ENCODE measurements around the gene COL10A1.
"Not testable (repeated sequence)": the region's sequence is repeated elsewhere in the genome, so short reads cannot be mapped to it uniquely, and the experiment has no call there.

The COL10A1 gene

DNA sequence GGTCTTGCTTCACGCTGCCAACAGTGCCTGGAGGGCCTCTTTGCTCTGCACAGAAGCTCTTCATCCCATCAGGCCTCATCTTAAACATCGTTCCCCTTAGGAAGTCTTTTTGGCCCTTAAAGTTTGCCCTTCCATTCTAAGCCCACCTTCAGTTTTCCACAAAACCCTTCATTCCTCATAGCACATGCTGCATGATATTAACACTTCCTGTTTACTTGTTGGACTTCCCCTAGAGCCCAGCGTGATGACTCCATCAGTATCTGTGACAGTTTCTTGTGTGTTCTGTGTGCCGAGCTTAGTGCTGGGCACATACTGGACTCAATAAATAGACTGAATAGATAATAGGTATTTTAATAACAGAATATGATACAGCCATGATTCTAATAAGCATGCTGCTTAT, 23.1 kb downstream of the COL10A1 start:
- H3K36me3 ChIP-seq (ENCODE audit: control insufficient read depth in 1 of 2, insufficient read depth in 2 of 2, low read length in 2 of 2) = peaks cover 0 to 3% of the 10 kb centered on the region in 2 donors
- H3K4me1 ChIP-seq (ENCODE audit: control insufficient read depth in 1 of 2, insufficient read depth in 2 of 2, low read length in 2 of 2) = peaks cover 50 to 69% of the 10 kb centered on the region in 2 donors
- H3K9ac ChIP-seq (ENCODE audit: low read depth in 1 of 2, low read length in 2 of 2) = peak overlapping the region in 1 of 2 donors; percentile 19
- no peaks in the 10 kb centered on the region for H3K9me3 ChIP-seq (ENCODE audit: control insufficient read depth in 1 of 2, low read length in 2 of 2)
- no peak overlapping the region for H3K27ac ChIP-seq (ENCODE audit: low read depth, low read length)
- peak overlapping the region in 1 of 2 donors; percentile 74 for H3K4me3 ChIP-seq (ENCODE audit: low read depth in 1 of 2, low read length in 2 of 2)
- no peaks in the 10 kb centered on the region for H3K27me3 ChIP-seq (ENCODE audit: control insufficient read depth in 1 of 2, insufficient read depth in 2 of 2, low read length in 2 of 2)

DNA sequence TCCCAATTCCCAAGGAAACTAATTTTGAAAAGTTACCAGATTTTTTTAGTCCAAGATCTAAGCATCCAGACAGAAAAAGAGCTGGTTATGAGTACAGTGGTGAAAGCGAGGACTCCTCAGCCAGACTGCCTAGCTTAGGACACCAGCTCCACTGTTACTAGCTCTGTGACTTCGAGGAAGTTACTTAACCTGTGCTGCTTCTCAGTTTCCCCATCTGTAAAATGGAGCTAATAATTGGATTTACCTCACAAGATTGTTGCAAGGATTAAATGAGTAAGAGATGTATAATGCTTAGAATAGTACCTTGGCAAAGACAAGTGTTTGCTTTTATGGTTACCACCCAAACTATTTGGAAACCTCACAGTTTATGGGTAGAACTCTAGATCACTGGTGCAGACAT, 24.1 kb downstream of the COL10A1 start:
- Histone ChIP-seq H3K36me3 (ENCODE audit: control insufficient read depth in 1 of 2, insufficient read depth in 2 of 2, low read length in 2 of 2) (no peaks in the 10 kb centered on the region), H3K27ac (ENCODE audit: low read depth, low read length) (no peak overlapping the region), H3K4me1 (ENCODE audit: control insufficient read depth in 1 of 2, insufficient read depth in 2 of 2, low read length in 2 of 2) (peaks cover 50 to 69% of the 10 kb centered on the region in 2 donors), H3K4me3 (ENCODE audit: low read depth in 1 of 2, low read length in 2 of 2) (peak overlapping the region; percentile 74 to 90), H3K9ac (ENCODE audit: low read depth in 1 of 2, low read length in 2 of 2) (peak overlapping the region; percentile 80 to 85), H3K27me3 (ENCODE audit: control insufficient read depth in 1 of 2, insufficient read depth in 2 of 2, low read length in 2 of 2) (no peaks in the 10 kb centered on the region), H3K9me3 (ENCODE audit: control insufficient read depth in 1 of 2, low read length in 2 of 2) (no peaks in the 10 kb centered on the region)

DNA sequence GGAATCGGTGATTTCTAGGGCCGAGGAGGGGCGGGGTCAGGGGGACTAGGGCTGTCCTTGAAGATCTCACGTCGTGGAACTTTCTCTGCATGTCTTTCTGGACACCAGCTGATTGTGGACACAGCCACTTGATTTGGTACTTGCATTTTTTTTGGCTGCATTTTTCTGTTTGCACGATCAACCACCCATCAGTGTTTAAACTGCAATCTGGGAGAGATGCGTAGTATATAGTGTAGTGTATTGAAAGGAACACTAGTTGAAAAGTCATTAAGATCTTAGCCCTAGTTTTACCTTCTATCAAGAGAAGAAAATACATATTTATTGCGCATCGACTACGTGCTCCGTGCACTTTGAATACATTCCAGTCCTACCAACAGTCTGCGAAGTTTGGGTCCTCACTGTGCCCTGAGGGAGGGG, 24.6 kb downstream of the COL10A1 start:
- H3K4me3 ChIP-seq (ENCODE audit: low read depth in 1 of 2, low read length in 2 of 2) = peak overlapping the region; percentile 74 to 90
- H3K27me3 ChIP-seq (ENCODE audit: control insufficient read depth in 1 of 2, insufficient read depth in 2 of 2, low read length in 2 of 2) = no peaks in the 10 kb centered on the region
- peak overlapping the region; percentile 94 for H3K27ac ChIP-seq (ENCODE audit: low read depth, low read length)
- H3K9me3 ChIP-seq (ENCODE audit: control insufficient read depth in 1 of 2, low read length in 2 of 2) = peaks cover 0 to under 1% of the 10 kb centered on the region in 2 donors
- H3K36me3 ChIP-seq (ENCODE audit: control insufficient read depth in 1 of 2, insufficient read depth in 2 of 2, low read length in 2 of 2) = no peaks in the 10 kb centered on the region
- peak overlapping the region; percentile 80 to 85 for H3K9ac ChIP-seq (ENCODE audit: low read depth in 1 of 2, low read length in 2 of 2)
- H3K4me1 ChIP-seq (ENCODE audit: control insufficient read depth in 1 of 2, insufficient read depth in 2 of 2, low read length in 2 of 2) = peaks cover 50 to 69% of the 10 kb centered on the region in 2 donors

DNA sequence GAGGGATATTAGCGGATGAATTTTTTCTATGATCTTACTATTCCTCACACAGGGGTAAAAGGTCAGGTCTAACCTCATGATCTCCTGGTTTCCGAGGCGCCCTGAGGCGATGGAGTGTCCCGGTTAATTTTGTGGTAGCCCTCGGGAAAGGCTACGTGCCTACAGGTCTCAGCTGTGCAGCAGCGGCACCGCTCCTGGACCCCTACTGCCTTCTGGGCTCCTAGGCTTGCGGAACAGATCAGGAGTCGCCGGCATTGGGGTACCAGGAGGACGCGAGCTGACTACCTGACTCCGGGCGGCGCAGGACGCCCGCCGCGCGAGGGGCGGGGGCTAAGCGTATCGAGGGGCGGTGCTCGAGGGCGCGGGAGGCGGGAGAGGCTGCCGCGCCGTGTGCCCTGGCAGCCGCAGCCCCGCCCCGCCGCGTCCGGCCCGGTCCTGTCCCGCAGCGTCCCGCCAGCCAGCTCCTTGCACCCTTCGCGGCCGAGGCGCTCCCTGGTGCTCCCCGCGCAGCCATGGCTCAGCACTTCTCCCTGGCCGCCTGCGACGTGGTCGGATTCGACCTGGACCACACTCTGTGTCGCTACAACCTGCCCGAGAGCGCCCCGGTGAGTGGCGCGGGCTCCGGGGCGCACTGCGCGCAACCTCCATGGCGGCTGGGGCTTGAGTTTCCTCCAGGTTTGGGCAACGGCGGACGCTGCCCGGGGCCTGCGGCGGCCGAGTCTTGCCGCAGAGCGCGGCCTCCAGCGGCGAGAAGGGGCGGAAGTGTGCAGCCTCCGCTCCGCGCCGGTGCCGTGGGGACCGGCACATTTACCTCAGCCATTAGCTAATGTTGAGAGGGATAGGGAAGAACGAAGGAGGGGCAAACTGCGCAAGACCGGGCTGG, 25.3 kb downstream of the COL10A1 start, which contains the start of gene NT5DC1:
TSS of gene NT5DC1 (plus strand) at position 435 of the 883 bp plus-strand sequence. CDS start at position 513, 78 bp downstream.
- H3K27ac ChIP-seq (ENCODE audit: low read depth, low read length) = peak within 1 kb of the TSS; percentile 94
- H3K27me3 ChIP-seq (ENCODE audit: control insufficient read depth in 1 of 2, insufficient read depth in 2 of 2, low read length in 2 of 2) = no peaks in the 10 kb centered on the region
- peak within 1 kb of the TSS; percentile 80 to 85 for H3K9ac ChIP-seq (ENCODE audit: low read depth in 1 of 2, low read length in 2 of 2)
- peaks cover 2 to 4% of the 10 kb centered on the region in 2 donors for H3K9me3 ChIP-seq (ENCODE audit: control insufficient read depth in 1 of 2, low read length in 2 of 2)
- peaks cover 48 to 63% of the 10 kb centered on the region in 2 donors for H3K4me1 ChIP-seq (ENCODE audit: control insufficient read depth in 1 of 2, insufficient read depth in 2 of 2, low read length in 2 of 2)
- H3K4me3 ChIP-seq (ENCODE audit: low read depth in 1 of 2, low read length in 2 of 2) = peak within 1 kb of the TSS; percentile 74 to 90
- no peaks in the 10 kb centered on the region for H3K36me3 ChIP-seq (ENCODE audit: control insufficient read depth in 1 of 2, insufficient read depth in 2 of 2, low read length in 2 of 2)

DNA sequence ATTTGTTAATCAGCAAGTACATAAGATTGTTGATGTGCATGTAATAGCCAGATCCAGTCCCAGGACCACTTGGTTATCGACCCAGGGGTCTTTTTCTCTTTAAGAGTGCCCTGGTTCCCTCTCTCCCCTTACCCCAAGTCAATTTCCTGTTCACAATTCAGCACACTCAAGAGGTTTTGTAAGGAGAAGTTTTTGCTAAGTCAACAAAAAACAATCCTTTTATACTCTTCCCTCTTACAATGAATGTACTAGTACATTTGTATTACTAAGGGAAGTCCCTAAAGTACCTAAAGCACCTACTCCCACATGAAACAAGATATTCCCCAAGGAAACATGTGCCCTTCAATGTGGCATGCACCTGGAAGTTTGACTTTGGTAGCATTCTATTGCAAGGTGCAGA, 26.9 kb downstream of the COL10A1 start:
- Histone ChIP-seq H3K27ac (ENCODE audit: low read depth, low read length) (no peak overlapping the region), H3K4me1 (ENCODE audit: control insufficient read depth in 1 of 2, insufficient read depth in 2 of 2, low read length in 2 of 2) (peaks cover 32 to 47% of the 10 kb centered on the region in 2 donors), H3K27me3 (ENCODE audit: control insufficient read depth in 1 of 2, insufficient read depth in 2 of 2, low read length in 2 of 2) (no peaks in the 10 kb centered on the region), H3K9ac (ENCODE audit: low read depth in 1 of 2, low read length in 2 of 2) (no peak overlapping the region), H3K9me3 (ENCODE audit: control insufficient read depth in 1 of 2, low read length in 2 of 2) (peaks cover 2 to 4% of the 10 kb centered on the region in 2 donors), H3K36me3 (ENCODE audit: control insufficient read depth in 1 of 2, insufficient read depth in 2 of 2, low read length in 2 of 2) (no peaks in the 10 kb centered on the region), H3K4me3 (ENCODE audit: low read depth in 1 of 2, low read length in 2 of 2) (peak overlapping the region in 1 of 2 donors; percentile 74)

DNA sequence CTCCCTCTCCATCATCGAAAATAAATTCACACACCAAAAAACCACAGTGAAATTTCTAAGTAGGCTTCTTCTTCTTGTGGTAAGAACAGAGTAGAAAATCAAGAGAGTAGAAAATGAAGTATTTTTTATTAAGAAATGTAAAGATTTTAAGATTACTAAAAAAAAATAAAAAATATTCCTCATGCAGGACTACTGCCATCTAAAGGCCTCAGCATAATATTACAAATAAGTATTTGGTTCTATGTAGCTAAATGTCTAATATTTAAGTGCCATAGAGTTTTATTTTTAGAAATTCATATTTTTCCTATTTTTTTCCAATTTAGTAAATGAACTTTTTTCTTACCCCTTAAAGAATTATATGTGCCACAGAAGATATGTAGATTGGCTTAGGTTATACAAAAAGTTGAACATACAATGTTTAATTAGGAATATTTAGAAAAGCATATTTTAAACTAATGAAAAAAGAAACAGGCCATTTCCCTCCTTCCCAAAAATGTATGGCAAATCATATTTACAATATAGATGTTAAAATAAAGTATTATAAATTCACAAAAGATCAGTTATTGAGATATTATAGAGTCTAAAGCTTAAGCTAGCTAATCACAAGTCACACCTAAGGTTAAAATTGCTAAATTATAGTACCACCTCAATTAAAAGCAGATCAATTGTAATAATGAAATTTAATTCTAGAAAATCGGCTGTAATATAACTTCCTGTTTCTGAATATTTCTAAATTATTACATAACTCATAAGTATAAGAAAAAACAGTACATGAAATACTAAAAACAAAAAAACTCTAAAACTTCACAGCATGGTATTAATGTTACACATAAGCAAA, 28.7 kb downstream of the COL10A1 start:
- no peak overlapping the region for H3K27ac ChIP-seq (ENCODE audit: low read depth, low read length)
- no peak overlapping the region for H3K4me3 ChIP-seq (ENCODE audit: low read depth in 1 of 2, low read length in 2 of 2)
- no peaks in the 10 kb centered on the region for H3K36me3 ChIP-seq (ENCODE audit: control insufficient read depth in 1 of 2, insufficient read depth in 2 of 2, low read length in 2 of 2)
- no peaks in the 10 kb centered on the region for H3K27me3 ChIP-seq (ENCODE audit: control insufficient read depth in 1 of 2, insufficient read depth in 2 of 2, low read length in 2 of 2)
- H3K9me3 ChIP-seq (ENCODE audit: control insufficient read depth in 1 of 2, low read length in 2 of 2) = peaks cover 2 to 4% of the 10 kb centered on the region in 2 donors
- H3K9ac ChIP-seq (ENCODE audit: low read depth in 1 of 2, low read length in 2 of 2) = no peak overlapping the region
- H3K4me1 ChIP-seq (ENCODE audit: control insufficient read depth in 1 of 2, insufficient read depth in 2 of 2, low read length in 2 of 2) = peaks cover 14 to 29% of the 10 kb centered on the region in 2 donors

DNA sequence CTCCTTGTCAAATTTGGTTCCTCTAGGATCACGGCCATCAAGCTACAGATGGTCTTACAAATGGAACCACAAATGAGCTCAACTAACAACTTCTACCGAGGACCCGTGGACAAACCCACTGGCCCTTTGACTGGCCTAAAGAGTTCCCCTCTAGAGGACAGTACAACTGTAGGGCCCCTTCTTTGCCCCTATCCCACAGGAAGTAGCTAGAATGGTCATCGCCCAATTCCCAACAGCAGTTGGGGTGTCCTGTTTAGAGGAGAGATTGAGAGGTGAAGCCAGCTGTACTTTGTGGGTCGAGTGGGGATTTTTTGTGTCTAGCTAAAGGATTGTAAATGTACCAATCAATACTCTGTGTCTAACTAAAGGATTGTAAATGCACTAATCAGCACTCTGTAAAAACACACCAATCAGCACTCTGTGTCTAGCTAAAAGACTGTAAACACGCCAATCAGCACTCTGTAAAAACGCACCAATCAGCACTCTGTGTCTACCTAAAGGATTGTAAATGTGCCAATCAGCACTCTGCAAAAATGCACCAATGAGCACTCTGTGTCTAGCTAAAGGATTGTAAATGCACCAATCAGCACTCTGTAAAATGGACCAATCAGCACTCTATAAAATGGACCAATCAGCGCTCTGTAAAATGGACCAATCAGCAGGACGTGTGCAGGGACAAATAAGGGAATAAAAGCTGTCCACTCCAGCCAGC, 29.7 kb downstream of the COL10A1 start:
- H3K27me3 ChIP-seq (ENCODE audit: control insufficient read depth in 1 of 2, insufficient read depth in 2 of 2, low read length in 2 of 2); H3K4me3 ChIP-seq (ENCODE audit: low read depth in 1 of 2, low read length in 2 of 2); H3K9ac ChIP-seq (ENCODE audit: low read depth in 1 of 2, low read length in 2 of 2); H3K9me3 ChIP-seq (ENCODE audit: control insufficient read depth in 1 of 2, low read length in 2 of 2); H3K36me3 ChIP-seq (ENCODE audit: control insufficient read depth in 1 of 2, insufficient read depth in 2 of 2, low read length in 2 of 2); H3K27ac ChIP-seq (ENCODE audit: low read depth, low read length): not testable (repeated sequence)
- H3K4me1 ChIP-seq (ENCODE audit: control insufficient read depth in 1 of 2, insufficient read depth in 2 of 2, low read length in 2 of 2) = peaks cover 4 to 20% of the 10 kb centered on the region in 2 donors

DNA sequence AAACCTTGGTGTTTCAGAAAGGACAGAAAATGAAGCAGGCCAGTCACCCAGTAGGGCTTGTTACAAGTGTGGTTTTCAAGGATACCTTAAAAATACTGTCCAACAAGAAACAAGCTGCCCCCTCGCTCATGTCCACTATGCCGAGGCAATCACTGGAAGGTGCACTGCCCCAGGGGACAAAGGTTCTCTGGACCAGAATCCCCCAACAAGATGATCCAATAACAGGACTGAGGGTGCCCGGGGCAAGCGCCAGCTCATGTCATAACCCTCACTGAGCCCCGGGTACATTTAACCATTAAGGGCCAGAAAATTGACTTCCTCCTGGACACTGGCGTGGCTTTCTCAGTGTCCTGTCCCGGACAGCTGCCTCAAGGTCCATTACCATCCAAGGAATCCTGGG, 31.9 kb downstream of the COL10A1 start:
- no peaks in the 10 kb centered on the region for H3K27me3 ChIP-seq (ENCODE audit: control insufficient read depth in 1 of 2, insufficient read depth in 2 of 2, low read length in 2 of 2)
- peaks cover 4 to 7% of the 10 kb centered on the region in 2 donors for H3K4me1 ChIP-seq (ENCODE audit: control insufficient read depth in 1 of 2, insufficient read depth in 2 of 2, low read length in 2 of 2)
- no peak overlapping the region for H3K27ac ChIP-seq (ENCODE audit: low read depth, low read length)
- H3K9me3 ChIP-seq (ENCODE audit: control insufficient read depth in 1 of 2, low read length in 2 of 2) = peaks cover 2 to 4% of the 10 kb centered on the region in 2 donors
- H3K36me3 ChIP-seq (ENCODE audit: control insufficient read depth in 1 of 2, insufficient read depth in 2 of 2, low read length in 2 of 2) = no peaks in the 10 kb centered on the region
- H3K9ac ChIP-seq (ENCODE audit: low read depth in 1 of 2, low read length in 2 of 2) = no peak overlapping the region
- H3K4me3 ChIP-seq (ENCODE audit: low read depth in 1 of 2, low read length in 2 of 2) = no peak overlapping the region

DNA sequence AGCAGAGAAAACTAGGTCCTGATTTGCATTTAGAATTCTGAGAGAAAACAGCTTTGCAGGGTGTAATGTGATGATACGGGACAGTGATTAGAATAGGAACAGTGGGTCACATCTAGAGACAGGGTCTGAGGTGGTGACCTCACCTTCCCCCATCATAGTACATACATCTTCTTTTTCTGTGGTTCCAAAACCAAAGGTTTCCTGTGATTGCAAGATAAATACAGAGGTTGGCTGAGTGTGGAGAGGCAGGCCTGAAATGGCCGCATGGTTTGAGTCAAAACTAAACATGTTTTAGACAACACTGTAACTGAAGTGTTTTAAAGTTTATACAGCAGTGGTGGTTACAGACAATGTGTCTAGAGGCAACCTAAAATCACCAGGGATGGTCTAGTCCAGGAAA, 35.7 kb downstream of the COL10A1 start:
- Histone ChIP-seq H3K9ac (ENCODE audit: low read depth in 1 of 2, low read length in 2 of 2) (no peak overlapping the region), H3K4me3 (ENCODE audit: low read depth in 1 of 2, low read length in 2 of 2) (no peak overlapping the region), H3K36me3 (ENCODE audit: control insufficient read depth in 1 of 2, insufficient read depth in 2 of 2, low read length in 2 of 2) (no peaks in the 10 kb centered on the region), H3K4me1 (ENCODE audit: control insufficient read depth in 1 of 2, insufficient read depth in 2 of 2, low read length in 2 of 2) (no peaks in the 10 kb centered on the region), H3K9me3 (ENCODE audit: control insufficient read depth in 1 of 2, low read length in 2 of 2) (no peaks in the 10 kb centered on the region), H3K27ac (ENCODE audit: low read depth, low read length) (no peak overlapping the region), H3K27me3 (ENCODE audit: control insufficient read depth in 1 of 2, insufficient read depth in 2 of 2, low read length in 2 of 2) (no peaks in the 10 kb centered on the region)

Measured in duodenal mucosa (tissue), 2 donors.